CD4-positive, alpha-beta T cell treated with Interleukin-1 beta for 1 hour (primary cell): ENCODE results near the gene JMJD6.
A peak's percentile ranks its signal among the peaks of the same experiment; 100 is the strongest.
"Not testable (repeated sequence)": the region's sequence is repeated elsewhere in the genome, so short reads cannot be mapped to it uniquely, and the experiment has no call there.

Source experiments
- DNase-seq, 2 donors: peaks; one replicate each; pipeline ENCODE4 v3.0.0-alpha.2; 2020 to 2022

Gene JMJD6

DNA sequence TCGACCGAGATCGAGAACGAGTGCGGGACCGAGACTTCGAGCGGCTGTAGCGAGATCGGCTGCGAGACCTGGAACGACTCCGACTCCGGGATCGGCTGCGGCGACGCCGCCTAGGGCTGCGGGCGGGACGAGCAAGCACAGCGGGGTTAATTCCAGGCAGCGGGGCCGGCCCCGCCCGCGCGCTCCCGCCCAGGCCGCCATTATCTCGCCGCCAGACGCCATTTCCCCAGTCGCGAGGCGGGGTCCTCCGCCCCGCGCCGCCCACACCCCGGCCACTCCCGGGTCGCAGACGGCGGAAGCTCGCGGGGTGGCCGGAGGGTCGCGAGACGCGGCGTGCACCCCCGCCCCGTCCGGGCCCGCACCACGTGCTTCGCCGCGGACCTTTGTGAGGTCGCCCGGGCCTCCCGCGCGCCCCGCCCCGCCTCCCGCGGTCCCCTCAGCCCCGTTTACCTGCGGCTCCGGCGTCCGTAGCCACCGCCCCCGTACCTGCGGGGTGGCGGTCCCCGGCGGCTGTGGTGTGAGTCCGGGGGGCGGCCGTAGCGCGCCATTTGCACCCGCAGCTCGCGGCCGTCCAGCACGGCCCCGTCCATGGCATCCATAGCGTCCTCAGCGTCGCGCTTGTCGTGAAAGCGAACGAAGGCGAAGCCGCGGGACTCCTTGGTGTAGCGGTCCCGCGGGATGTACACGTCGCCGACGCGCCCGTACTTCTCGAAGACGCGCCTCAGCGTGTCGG is 10.1 kb upstream of the JMJD6 start:
- DNase-seq, result peak; percentile 72

DNA sequence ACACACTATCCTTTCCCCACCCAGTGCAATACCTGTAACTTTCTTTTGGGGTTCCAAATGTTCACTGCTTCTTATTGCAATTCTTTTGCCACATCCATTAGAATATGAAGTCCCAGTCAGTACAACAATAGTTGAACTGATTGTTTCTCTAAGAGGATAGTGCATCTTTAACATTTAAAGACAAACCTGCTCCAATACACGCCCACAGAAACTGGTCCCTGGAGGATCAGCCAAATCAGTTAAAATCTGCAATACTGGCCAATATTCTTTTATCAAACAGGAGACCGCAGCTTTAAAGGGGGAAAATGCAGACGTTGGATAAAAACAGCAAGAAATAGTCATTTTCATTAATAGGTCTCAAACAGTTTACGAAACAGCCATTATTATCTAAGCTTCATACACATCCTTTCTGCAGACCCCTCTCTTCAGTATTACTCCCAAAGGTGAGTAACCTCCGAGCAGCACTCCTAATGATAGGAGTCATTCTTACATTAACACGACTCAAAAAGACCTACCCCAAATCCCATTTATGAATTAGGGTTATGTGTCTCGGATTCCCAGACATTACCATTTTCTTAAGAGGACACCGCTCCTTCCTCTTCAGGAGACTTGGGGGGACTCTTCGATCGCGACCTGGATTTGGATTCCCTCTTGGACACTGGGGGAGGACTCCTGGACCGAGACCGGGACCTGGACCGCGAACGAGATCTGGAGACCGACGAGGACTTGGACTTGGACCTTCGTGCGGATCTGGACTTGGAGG is 9.4 kb upstream of the JMJD6 start:
- DNase-seq, result no peak

DNA sequence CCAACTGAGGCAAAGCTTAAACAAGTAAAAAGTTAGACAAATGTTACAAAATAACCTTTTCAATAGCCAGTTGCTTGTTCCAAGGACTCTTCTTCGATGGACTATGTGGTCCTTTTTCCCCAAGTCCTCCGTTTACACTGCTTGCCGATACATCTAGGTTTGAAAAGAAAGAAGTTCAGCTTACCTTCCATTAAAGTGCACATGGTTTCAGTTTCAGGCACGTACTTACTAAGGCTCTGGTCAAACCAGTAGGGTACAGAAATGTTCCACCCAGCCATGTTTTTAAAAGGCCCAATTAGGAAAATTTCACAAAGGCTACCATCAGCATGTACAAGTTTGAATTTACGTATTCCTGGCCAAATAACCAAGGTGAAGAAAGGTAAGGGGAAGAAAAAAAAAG is 8.6 kb upstream of the JMJD6 start:
- DNase-seq, result peak in 1 of 2 donors; percentile 50

DNA sequence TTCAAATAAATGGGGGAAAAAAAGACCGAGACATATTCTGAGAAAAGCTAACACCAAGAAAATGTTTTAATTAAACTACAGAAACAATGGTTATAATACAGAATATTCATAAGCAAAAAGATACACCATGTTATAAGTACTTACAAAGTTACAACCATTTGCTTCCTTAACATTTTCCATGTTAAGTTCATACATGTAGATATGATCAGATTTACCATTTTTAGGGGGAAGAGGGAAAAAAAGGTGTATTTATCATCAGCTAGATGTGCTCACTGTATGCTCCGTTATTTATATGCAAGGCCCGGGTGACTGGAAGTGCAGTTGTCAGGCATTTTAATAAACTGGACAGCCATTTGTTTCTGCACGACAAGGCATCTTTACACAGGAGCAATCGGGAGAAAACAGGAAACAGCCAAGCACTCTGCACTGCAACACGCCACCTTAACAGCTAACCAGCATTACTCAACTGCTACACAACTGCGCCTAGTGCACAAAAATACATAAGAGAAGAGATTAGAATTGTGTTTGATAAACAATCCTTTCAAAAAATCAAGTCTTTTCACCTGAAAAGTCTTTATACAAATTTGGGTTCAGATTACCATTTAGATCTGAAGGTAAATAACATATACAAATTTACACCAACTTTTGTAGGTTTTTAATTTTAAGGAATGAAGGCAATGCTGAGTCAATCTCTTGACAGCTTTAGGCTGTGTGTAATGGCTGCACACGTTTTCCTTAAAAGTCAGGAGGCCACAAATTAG is 7.9 kb upstream of the JMJD6 start:
- no peak for DNase-seq

DNA sequence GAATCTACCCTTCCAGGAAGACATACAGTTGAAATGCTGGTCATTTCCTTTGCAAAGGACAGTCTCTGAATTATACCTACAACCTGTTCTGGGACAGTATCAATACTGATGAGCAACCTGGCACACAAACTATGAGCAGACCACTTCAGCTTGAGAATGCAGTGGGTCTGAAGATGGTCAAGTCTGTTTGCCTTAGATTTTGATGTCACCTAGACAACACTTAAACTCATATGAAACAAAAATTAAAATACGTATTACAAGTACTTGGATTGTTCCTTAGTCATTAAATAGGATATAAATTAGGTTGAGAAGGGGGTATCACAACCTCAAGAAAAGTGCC is 7.2 kb upstream of the JMJD6 start:
- DNase-seq, result no peak

DNA sequence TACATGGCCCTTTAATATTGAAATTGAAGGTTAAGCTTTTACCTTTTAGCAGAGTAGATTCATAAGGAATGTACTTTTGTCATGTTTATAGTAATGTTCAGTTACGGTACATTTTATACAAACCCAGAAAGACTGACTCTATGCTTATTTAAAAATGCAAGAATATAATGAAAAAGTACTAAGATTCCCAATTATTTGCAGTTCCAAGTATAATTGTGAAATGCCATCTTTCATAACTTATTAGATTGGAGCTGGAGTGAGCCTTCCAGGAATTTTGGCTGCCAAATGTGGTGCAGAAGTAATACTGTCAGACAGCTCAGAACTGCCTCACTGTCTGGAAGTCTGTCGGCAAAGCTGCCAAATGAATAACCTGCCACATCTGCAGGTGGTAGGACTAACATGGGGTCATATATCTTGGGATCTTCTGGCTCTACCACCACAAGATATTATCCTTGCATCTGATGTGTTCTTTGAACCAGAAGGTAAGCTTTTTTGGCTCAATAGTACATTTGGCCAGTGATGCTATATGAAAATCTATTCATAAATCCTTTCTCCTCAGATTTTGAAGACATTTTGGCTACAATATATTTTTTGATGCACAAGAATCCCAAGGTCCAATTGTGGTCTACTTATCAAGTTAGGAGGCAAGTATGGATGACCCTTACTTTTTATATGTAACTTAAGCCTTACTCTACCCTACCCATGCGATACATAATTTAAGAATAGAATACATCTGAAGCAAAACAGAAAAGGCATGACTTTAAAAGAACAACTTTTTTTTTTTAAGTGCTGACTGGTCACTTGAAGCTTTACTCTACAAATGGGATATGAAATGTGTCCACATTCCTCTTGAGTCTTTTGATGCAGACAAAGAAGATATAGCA is 6.6 kb upstream of the JMJD6 start:
- DNase-seq, result no peak

DNA sequence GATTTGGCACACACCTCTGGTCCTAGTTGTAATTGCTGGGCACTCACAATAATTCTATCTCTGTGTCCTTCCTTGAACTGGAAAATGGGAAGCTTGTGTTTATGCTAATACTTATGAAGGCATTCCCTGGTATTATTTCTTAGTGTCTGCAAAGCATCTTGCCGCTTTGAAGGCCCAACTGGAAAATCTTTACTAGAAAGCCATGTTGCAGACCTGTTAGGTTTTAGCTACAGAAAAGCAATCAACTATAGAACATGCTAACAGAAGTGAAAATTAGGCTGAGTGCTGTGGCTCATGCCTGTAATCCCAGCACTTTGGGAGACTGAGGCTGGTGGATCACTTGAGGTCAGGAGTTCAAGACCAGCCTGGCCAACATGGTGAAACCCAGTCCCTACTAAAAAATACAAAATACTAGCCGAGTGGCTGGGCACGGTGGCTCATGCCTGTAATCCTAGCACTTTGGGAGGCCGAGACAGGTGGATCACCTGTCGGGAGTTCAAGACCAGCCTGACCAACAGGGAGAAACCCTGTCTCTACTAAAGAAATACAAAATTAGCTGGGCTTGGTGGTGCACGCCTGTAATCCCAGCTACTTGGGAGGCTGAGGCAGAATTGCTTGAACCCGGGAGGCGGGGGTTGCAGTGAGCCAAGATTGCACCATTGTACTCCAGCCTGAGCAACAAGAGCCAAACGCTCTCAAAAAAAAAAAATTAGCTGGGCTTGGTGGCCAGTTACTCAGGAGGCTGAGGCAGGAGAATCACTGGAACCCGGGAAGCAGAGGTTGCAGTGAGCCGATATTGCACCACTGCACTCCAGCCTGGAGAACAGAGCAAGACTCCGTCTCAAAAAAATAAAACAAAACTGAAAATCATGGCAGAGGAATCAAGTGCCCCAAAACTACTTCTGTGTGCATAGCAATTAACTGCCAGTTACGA is 5.7 kb upstream of the JMJD6 start:
- DNase-seq, result not testable (repeated sequence)

DNA sequence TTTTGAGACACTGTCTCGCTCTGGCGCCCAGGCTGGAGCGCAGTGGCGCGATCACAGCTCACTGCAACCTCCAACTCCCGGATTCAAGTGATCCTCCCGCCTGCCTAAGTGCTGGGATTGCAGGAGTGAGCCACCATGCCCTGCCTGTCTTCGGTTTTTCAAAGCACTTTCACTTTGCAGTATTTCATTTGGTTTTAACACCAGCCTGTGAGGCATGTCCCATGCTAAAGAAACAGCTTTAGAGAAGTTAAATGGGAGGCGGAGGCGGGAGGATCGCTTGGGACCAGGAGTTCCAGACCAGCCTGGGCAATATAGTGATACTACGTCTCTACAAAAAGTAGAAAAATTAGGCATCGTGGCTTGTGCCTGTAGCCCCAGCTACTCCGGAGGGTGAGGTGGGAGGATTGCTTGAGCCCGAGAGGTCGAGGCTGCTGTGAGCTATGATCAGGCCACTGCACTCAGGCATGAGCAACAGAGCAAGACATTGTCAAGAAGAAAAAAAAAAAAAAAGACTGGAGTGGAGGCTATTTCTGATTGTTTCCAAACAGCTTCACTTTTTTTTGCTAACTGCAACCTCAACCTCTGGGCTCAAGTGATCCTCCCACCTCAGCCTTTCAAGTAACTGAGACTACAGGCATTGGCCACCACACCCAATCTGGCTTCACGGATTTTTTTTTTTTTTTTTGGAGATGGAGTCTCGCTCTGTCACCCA is 1.5 kb upstream of the JMJD6 start:
- peak in 1 of 2 donors; percentile 44 for DNase-seq

DNA sequence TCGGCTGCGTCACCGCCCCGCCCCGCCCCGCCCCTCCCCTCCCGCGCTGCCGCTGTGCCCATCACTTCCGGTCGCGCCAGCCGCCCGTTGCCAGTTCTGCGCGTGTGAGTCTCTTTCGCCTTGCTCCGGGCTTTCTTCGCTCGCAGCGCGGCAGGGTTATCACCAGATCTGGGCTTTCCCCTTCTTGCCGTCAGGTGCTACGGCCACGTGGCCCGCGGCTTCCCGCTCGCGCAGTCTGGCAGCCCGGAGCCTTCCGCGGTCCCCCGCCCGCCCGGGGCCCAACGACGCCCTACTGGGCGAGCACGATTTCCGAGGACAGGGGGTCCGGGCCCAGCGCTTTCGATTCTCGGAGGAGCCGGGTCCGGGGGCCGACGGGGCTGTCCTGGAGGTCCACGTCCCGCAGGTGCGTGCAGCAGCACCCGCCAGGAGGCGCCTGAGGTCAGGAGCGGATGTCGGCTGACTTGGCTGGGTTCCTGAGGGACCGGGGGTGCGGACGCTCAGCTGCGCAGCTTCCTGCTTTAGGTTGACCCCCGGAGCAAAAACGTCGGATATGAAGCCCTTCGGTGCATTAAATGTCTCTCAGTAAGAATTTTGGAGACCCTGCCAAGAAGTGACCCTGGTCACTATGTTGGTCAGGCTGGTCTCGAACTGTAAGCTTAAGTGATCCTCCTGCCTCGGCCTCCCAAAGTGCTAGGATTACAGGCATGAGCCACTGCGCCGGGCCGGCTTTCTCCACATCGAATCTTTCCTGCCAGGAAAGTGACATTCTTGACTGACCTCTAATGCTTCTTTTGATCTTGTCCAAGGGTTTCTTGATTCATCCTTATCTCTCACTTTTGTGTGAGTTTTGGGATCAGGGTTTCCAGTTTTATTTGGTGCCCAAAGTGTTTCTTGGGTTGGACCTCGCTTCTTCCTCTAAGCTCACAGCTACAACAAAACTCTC is 641 bp upstream of the JMJD6 start, which contains the start of gene METTL23:
Gene METTL23 (plus strand): TSS at position 64 of the 943 bp plus-strand sequence. CDS start 2,872 bp downstream, outside the sequence.
- DNase-seq, result no peak

DNA sequence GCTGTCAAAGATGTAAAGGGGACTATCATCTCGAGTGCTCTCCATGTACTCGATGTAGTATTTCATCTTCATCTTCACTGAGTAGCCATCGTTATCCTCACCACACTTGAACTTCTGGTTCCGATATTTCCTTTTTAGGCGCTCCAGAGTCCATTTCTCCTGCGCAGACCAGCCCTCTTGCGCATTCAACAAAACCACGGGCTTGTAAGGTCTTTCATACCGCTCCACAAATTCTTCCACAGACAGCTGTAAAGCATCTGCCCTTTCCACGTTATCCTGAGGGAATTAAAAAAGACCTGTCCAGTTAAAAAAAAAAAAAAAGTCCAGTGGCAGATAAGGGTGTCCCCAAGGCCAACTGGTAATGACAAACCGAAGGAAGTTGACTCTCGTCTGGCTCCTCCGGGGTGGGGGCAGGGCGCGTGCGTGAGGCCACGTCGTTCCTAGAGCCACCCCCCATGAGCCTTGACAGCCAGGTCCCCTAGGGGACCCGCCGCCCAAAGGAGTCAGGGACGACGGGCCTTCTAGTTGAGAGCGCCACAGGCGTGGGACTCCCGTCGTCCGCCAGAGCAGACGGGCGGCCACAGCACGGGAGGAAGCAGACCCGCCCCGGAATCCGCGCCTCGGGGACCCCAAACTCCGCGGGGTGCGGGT is 701 bp downstream of the JMJD6 start:
- DNase-seq, result peak; percentile 74 to 80

DNA sequence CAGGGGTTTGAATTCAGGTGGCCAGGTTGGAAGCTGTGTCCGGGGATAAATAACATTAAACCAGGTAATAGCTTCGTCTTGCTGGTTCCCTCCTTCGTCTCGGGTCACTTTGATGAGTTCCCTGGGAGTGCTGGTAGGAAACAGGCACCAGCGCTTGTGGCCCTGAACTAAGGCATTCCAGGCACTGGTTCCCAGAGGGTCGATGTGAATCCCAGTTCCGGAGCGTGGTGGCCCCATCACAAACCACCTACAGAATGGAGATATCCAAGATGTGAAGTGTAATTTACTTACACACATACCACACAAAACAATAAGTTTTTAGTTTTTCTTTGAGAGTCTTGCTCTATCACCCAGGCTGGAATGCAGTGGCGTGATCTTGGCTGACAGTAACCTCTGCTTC is 2.6 kb downstream of the JMJD6 start:
- DNase-seq, result no peak

DNA sequence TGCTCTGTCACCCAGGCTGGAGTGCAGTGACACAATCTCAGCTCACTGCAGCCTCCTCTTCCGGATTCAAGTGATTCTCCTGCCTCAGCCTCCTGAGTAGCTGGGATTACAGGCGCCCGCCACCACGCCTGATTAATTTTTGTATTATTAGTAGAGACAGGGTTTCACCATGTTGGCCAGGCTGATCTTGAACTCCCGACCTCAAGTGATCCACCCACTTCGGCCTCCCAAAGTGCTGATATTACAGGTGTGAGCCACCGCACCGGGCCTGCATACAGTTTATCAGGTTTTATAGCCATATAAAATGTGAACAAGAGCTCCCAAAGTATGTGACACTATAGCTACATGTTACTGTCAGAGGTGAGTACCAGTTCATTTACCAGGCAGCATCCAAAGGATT is 3.4 kb downstream of the JMJD6 start:
- not testable (repeated sequence) for DNase-seq

DNA sequence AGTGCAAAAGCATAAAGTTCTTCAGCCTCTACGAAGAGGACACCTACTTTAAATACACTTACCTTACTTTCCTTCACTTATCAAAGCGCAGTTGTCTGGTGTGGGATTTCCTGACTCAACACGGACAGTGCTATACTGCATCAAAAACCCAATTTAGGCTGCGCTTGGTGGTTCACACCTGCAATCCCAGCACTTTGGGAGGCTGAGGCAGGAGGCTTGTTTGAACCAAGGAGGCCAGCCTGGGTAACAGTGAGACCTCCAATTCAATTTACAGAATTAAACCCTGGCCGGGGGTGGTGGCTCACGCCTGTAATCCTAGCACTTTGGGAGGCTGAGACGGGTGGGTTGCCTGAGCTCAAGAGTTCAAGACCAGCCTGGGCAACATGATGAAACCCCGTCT is 4.1 kb downstream of the JMJD6 start:
- DNase-seq, result no peak

DNA sequence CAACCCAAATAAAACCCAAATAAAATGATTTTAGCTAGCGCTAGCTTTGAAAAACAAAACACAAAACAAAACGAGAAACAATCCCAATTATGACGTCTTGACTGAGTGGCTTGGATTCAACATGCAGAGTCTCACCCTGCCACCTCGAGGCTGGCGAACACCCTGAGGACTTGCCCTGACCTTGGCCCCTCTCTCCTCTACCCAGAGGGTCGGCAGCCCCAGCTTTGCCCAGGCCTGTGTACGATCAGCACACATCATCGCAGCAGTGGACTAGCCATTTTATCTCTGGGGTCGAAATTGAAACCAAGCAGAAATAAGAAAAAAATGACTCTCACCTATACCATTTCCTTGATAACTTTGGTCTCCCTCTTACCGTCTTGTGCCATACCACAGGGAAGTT is 4.9 kb downstream of the JMJD6 start:
- DNase-seq, result no peak

DNA sequence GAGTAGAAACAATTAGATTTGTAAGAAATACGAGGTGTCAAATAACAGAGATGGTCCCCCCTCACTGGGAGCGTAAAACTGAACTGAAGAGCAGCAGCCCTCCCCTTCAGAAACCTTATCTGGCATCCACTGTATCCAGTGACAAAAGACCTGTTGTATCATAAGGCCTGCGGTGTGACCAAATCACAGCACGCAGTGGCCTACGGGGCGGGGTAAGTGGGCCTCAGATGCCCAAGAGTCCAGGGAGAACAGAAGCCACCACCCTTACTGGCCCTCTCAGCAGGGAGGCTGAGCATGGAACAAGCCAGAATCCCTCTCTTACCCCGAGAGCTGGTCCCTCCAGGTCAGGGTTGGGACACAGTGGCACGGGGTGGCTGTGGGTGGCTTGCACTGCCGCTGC is 5.5 kb downstream of the JMJD6 start:
- DNase-seq, result no peak

DNA sequence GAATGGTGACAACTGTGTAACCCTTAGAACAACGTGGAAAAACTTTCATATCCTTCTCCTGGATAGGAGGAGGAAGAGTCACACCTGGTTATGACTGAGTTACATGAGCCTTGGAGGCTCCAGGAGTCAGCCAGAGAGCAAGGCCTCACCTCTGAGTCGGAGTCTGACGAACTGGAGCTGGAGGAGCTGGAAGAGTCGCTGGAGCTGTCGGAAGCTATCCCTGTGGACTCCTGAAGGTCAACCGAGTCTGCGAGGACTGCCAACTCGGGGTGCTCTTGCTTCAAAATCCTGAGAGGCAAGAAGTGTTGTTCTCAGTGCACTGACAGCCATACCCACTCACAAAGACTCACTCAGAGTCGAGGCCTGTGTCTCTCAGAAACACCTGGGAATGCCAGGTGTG is 6.2 kb downstream of the JMJD6 start:
- DNase-seq, result no peak

DNA sequence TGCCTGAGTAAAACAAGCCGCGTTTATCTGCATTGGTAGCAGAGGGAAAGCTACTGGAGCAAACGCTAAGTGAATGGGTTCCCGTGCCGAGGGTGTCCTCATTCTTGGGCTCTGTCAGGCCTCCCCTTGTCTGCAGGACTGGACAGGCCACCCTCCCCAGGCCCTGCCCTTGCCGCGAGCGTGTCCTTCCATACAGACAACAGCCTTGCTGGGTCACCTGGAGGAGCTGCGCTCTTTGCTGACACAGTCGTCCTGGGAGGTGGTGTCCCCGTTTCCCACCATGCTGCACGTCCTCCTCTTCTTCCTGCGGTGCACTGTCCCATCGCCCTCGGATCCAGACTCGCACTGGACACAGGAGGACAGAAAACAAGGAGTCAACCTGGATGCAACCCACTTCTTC is 7.9 kb downstream of the JMJD6 start:
- no peak for DNase-seq

DNA sequence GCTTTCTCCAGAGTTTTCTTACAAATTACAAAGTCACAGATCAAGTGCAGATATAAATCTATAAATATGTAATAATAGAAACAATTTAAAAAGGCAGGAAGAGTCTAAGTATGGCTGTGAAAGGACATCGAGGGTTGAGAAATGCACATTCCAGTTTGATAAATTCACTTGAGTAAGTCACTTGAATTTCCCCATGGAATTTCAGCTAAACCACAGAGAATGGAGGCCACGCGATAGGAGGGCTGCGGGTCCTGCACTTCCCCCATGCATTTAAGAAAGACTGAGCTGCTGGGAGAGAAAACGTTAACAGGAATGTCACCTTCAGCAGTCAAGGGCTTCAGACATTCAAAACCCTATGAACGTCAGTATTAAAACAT is 9.6 kb downstream of the JMJD6 start:
- no peak for DNase-seq
